HepG2 (cell line): ENCODE results near the gene LDLRAD4. TPM values are rescaled to one million over a fixed set of nuclear protein-coding genes. Genes with fewer than 3 reads are reported as not detected.

ENCODE experiments used
- ATAC-seq: fragments of 200-7000 bp; cut with Tn5 transposase; 3 replicates; pipeline ENCODE4 v1.9.1; 2020; ENCODE audit warnings: mild to moderate bottlenecking, moderate library complexity
- BruUV-seq: library from RNA; stranded (reverse); fragments of 400-500 nt; replicated peaks from 2 replicates; lab custom pipeline; 2021; lab: Mats Ljungman, UMichigan
- CTCF ChIA-PET: fragments of 300-600 bp; formaldehyde crosslinking; extraction: SDS; loops from one replicate; lab custom pipeline; 2021; ENCODE audit warnings: low total read pairs, inconsistent platforms, low intra/inter-chr PET ratio; lab: Yijun Ruan, JAX
- POLR2A ChIA-PET: fragments of 350-600 bp; sonication (Branson Sonifier 250); formaldehyde crosslinking; loops from one replicate; lab custom pipeline; 2020; ENCODE audit warnings: antibody characterized with exemption, inconsistent platforms; lab: Yijun Ruan, JAX
- DNase-seq: peaks from one replicate; pipeline ENCODE4 v3.0.0-alpha.2; 2015; ENCODE audit warnings: low spot score
- FAIRE-seq: peaks from 3 replicates; lab custom pipeline; 2011; peaks lifted over from hg19 to GRCh38; lab: Jason Lieb, UNC
- H2AFZ ChIP-seq: one replicate; pipeline ENCODE4 v1.6.1; 2011; ENCODE audit warnings: low read length, inconsistent platforms
- H3K27ac ChIP-seq: fragments of 300-600 bp; 3 replicates; pipeline ENCODE4 v1.8.0; 2011; ENCODE audit warnings: mixed run types, mild to moderate bottlenecking, mixed read lengths, low read length, inconsistent platforms; ENCODE audit not compliant: insufficient read depth; ENCODE audit errors: extremely low read length
- H3K27me3 ChIP-seq, 2 experiments: fragments of 200-600 bp in 1 of 2; 2 replicates in 1 of 2; 3 replicates in 1 of 2; pipeline versions ENCODE4 v1.6.0 to v1.8.0; 2011; ENCODE audit warnings: low read length in 2 of 2, mild to moderate bottlenecking in 2 of 2, moderate library complexity in 2 of 2, inconsistent platforms in 1 of 2; ENCODE audit not compliant: insufficient read depth in 2 of 2, control insufficient read depth in 1 of 2
- H3K36me3 ChIP-seq, 2 experiments: fragments of 200-600 bp in 1 of 2; replicated peaks in 1 of 2; 2 replicates in 1 of 2; 3 replicates in 1 of 2; pipeline versions ENCODE4 v1.5.1 to v1.8.0; 2011; ENCODE audit warnings: low read length in 2 of 2, inconsistent platforms in 1 of 2; ENCODE audit not compliant: insufficient read depth in 2 of 2, control insufficient read depth in 1 of 2
- H3K4me1 ChIP-seq: 2 replicates; pipeline ENCODE4 v1.5.1; 2012; ENCODE audit warnings: low read length, inconsistent platforms; ENCODE audit not compliant: insufficient read depth
- H3K4me2 ChIP-seq: 2 replicates; pipeline ENCODE4 v1.6.0; 2011; ENCODE audit warnings: low read depth, low read length, inconsistent platforms
- H3K4me3 ChIP-seq, 3 experiments: fragments of 200-600 bp in 1 of 3; sonication (generic), shearing (Covaris generic) in 1 of 3; replicated peaks in 1 of 3; 2 replicates each; pipeline ENCODE4 v1.5.1; 2011 to 2016; ENCODE audit warnings: low read length in 3 of 3, inconsistent platforms in 2 of 3, low read depth in 2 of 3, mild to moderate bottlenecking in 2 of 3, control low read depth in 1 of 3, mixed read lengths in 1 of 3; ENCODE audit not compliant: insufficient read depth in 1 of 3
- H3K79me2 ChIP-seq: one replicate; pipeline ENCODE4 v1.6.1; 2011; ENCODE audit warnings: low read length, inconsistent platforms; ENCODE audit not compliant: insufficient read depth
- H3K9ac ChIP-seq: 2 replicates; pipeline ENCODE4 v1.6.0; 2011; ENCODE audit warnings: mild to moderate bottlenecking, low read depth, low read length, inconsistent platforms; ENCODE audit not compliant: insufficient read depth
- H3K9me3 ChIP-seq: 2 replicates; pipeline ENCODE4 v1.5.1; 2012; ENCODE audit warnings: mild to moderate bottlenecking, low read length
- H4K20me1 ChIP-seq: 2 replicates; pipeline ENCODE4 v1.6.0; 2011; ENCODE audit warnings: inconsistent platforms, mild to moderate bottlenecking, low read length, moderate library complexity; ENCODE audit not compliant: insufficient read depth
- CHCHD3 ChIP-seq: sonication (generic); formaldehyde crosslinking; IDR thresholded peaks from 2 replicates; pipeline ENCODE4 v1.8.0; 2022; ENCODE audit warnings: mild to moderate bottlenecking, missing genetic modification reagents, moderate library complexity
- HDAC1 ChIP-seq: sonication (generic); formaldehyde crosslinking; IDR thresholded peaks from 2 replicates; pipeline ENCODE4 v1.5.1; 2020; ENCODE audit warnings: mild to moderate bottlenecking, missing genetic modification reagents
- HNF4G ChIP-seq, 2 experiments: sonication (generic) in 1 of 2; formaldehyde crosslinking in 1 of 2; IDR thresholded peaks; 2 replicates each; pipeline versions ENCODE4 v1.4.0 to v1.6.1; 2011 to 2020; ENCODE audit warnings: borderline replicate concordance in 2 of 2, low read depth in 2 of 2, mild to moderate bottlenecking in 2 of 2, low read length in 1 of 2, missing genetic modification reagents in 1 of 2, moderate library complexity in 1 of 2
- KDM3A ChIP-seq: IDR thresholded peaks from 2 replicates; pipeline ENCODE4 v1.6.1; 2018; ENCODE audit warnings: low read depth, missing compliant biosample characterization
- MEIS2 ChIP-seq: sonication (generic); formaldehyde crosslinking; IDR thresholded peaks from 2 replicates; pipeline ENCODE4 v1.9.0; 2021; ENCODE audit warnings: mild to moderate bottlenecking, missing genetic modification reagents
- NR2F1 ChIP-seq, 2 experiments: fragments of 450-650 bp in 1 of 2; formaldehyde crosslinking in 1 of 2; IDR thresholded peaks; 2 replicates each; pipeline versions ENCODE4 v1.5.0 to v1.6.1; 2016 to 2020; ENCODE audit warnings: mild to moderate bottlenecking in 1 of 2, missing compliant biosample characterization in 1 of 2, missing genetic modification reagents in 1 of 2, moderate library complexity in 1 of 2
- PLRG1 ChIP-seq: fragments of 450-650 bp; conservative IDR thresholded peaks from 2 replicates; pipeline ENCODE4 v1.6.1; 2016
- TCF7L2 ChIP-seq: IDR thresholded peaks from 2 replicates; pipeline ENCODE4 v1.6.1; 2011; ENCODE audit warnings: mild to moderate bottlenecking, low read depth, low read length, moderate library complexity
- ZFP36L1 ChIP-seq: sonication (generic); formaldehyde crosslinking; IDR thresholded peaks from 2 replicates; pipeline ENCODE4 v1.8.0; 2022; ENCODE audit warnings: mild to moderate bottlenecking, missing genetic modification reagents, moderate library complexity
- ZNF562 ChIP-seq: sonication (generic); formaldehyde crosslinking; IDR thresholded peaks from 2 replicates; pipeline ENCODE4 v1.8.0; 2022; ENCODE audit warnings: missing genetic modification reagents, borderline replicate concordance
- ZNF607 ChIP-seq: sonication (generic); formaldehyde crosslinking; IDR thresholded peaks from 2 replicates; pipeline ENCODE4 v1.5.1; 2020; ENCODE audit warnings: missing genetic modification reagents, mild to moderate bottlenecking, borderline replicate concordance
- ZNF7 ChIP-seq: IDR thresholded peaks from 2 replicates; pipeline ENCODE4 v1.6.1; 2016; ENCODE audit warnings: missing biosample characterization, missing genetic modification reagents
- ZSCAN31 ChIP-seq: sonication (generic); formaldehyde crosslinking; IDR thresholded peaks from 2 replicates; pipeline ENCODE4 v1.5.0; 2020; ENCODE audit warnings: low read depth, mild to moderate bottlenecking, missing genetic modification reagents
- WGBS: methylation state at CpG from one replicate; pipeline ENCODE4 v1.1.6; 2017; ENCODE audit warnings: low lambda C conversion rate; 5-methylcytosine and 5-hydroxymethylcytosine counted together
- in situ Hi-C: cut with HindIII; loops from 2 replicates; pipeline ENCODE4 v1.10.0; 2017; ENCODE audit warnings: low pct_unique_long_range_greater_than_20kb; ENCODE audit not compliant: extremely low pct_ligation_motif_present
- intact Hi-C: fragments of 100-400 bp; cut with micrococcal nuclease; formaldehyde crosslinking; loops from one replicate; pipeline ENCODE4 v1.10.0; 2022; ENCODE audit not compliant: unreplicated experiment
- polyA plus RNA-seq, 8 experiments: library from polyadenylated mRNA; depleted of rRNA in 3 of 8; stranded (reverse) in 7 of 8; unstranded in 1 of 8; fragments of >200 nt; fragmentation: Illumina TruSeq in 4 of 8; extraction: Trizol in 4 of 8; gene quantifications; 2 replicates each; pipeline versions ENCODE4 v1.2.1 to v1.2.3, GENCODE V29; 2011 to 2016; ENCODE audit warnings: low read depth in 4 of 8, missing spikeins in 1 of 8, mixed read lengths in 1 of 8; ENCODE audit not compliant: insufficient read depth in 1 of 8
- total RNA-seq, 5 experiments: library from RNA; depleted of rRNA; stranded (reverse); fragments of >200 nt; fragmentation: Illumina TruSeq; extraction: Trizol; gene quantifications; 2 replicates each; pipeline ENCODE4 v1.2.3, GENCODE V29; 2016; ENCODE audit warnings: low read depth in 1 of 5
- TF ChIP-seq, protein P1 (sequence below): sonication (generic); IDR thresholded peaks from 2 replicates; pipeline ENCODE4 v1.6.1; 2016; ENCODE audit warnings: low read depth, borderline replicate concordance
- TF ChIP-seq, protein P2 (sequence below): sonication (generic); formaldehyde crosslinking; IDR thresholded peaks from 2 replicates; pipeline ENCODE4 v1.9.0; 2021; ENCODE audit warnings: missing genetic modification reagents, mild to moderate bottlenecking, borderline replicate concordance
- TF ChIP-seq, protein P3 (sequence below): IDR thresholded peaks from 2 replicates; pipeline ENCODE4 v1.6.1; 2018; ENCODE audit warnings: missing genetic modification reagents

LDLRAD4 gene
- total and polyA plus RNA-seq, 2 of the 13 experiments (the other 11 are each of a cell fraction or from before 2014, with no cell fraction given) = 13.6 to 20.9 TPM

- no peak overlapping the region for H3K9ac ChIP-seq
- intact Hi-C loops = no loop called here
- H3K9me3 ChIP-seq = no peaks in the 10 kb centered on the region
- H3K79me2 ChIP-seq = no peaks in the 10 kb centered on the region
- H3K27ac ChIP-seq = no peak overlapping the region
- in situ Hi-C loops = no loop called here
- BruUV-seq = no TSS peak
- TF ChIP-seq, protein P1, sequence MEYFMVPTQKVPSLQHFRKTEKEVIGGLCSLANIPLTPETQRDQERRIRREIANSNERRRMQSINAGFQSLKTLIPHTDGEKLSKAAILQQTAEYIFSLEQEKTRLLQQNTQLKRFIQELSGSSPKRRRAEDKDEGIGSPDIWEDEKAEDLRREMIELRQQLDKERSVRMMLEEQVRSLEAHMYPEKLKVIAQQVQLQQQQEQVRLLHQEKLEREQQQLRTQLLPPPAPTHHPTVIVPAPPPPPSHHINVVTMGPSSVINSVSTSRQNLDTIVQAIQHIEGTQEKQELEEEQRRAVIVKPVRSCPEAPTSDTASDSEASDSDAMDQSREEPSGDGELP = no peak
- TF ChIP-seq ZNF562 (CRISPR knock-in tag) (no peak), NR2F1 (CRISPR knock-in tag; IDR thresholded peaks at IDR 0.05) (no peak), HDAC1 (CRISPR knock-in tag) (no peak), MEIS2 (CRISPR knock-in tag) (no peak), ZNF607 (CRISPR knock-in tag) (no peak), HNF4G (IDR thresholded peaks at IDR 0.05; ENCODE audit: borderline replicate concordance, low read depth, low read length) (no peak), HNF4G (CRISPR knock-in tag; IDR thresholded peaks at IDR 0.05; ENCODE audit: borderline replicate concordance, low read depth) (no peak), CHCHD3 (no peak), PLRG1 (no peak), TCF7L2 (no peak), ZSCAN31 (no peak), ZNF7 (CRISPR knock-in tag) (no peak), ZFP36L1 (CRISPR knock-in tag) (no peak), KDM3A (CRISPR knock-in tag) (no peak)
- TF ChIP-seq, protein P2, sequence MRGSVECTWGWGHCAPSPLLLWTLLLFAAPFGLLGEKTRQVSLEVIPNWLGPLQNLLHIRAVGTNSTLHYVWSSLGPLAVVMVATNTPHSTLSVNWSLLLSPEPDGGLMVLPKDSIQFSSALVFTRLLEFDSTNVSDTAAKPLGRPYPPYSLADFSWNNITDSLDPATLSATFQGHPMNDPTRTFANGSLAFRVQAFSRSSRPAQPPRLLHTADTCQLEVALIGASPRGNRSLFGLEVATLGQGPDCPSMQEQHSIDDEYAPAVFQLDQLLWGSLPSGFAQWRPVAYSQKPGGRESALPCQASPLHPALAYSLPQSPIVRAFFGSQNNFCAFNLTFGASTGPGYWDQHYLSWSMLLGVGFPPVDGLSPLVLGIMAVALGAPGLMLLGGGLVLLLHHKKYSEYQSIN (CRISPR knock-in tag) = no peak
- TF ChIP-seq, protein P3, sequence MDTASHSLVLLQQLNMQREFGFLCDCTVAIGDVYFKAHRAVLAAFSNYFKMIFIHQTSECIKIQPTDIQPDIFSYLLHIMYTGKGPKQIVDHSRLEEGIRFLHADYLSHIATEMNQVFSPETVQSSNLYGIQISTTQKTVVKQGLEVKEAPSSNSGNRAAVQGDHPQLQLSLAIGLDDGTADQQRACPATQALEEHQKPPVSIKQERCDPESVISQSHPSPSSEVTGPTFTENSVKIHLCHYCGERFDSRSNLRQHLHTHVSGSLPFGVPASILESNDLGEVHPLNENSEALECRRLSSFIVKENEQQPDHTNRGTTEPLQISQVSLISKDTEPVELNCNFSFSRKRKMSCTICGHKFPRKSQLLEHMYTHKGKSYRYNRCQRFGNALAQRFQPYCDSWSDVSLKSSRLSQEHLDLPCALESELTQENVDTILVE = no peak
- CTCF ChIA-PET = no interaction called here
- H4K20me1 ChIP-seq = no peaks in the 10 kb centered on the region
- no peaks in the 10 kb centered on the region for H3K36me3 ChIP-seq
- ATAC-seq = peak; percentile 28; the same call in 1 of the 3 replicates
- H3K4me2 ChIP-seq = no peak overlapping the region
- no peaks in the 10 kb centered on the region for H3K27me3 ChIP-seq
- no peak for FAIRE-seq
- H2AFZ ChIP-seq = no peak overlapping the region
- WGBS = 68% methylated on average over 9 of the region's 9 CpGs
- DNase-seq = no peak
- peaks cover 21% of the 10 kb centered on the region for H3K4me1 ChIP-seq
- H3K4me3 ChIP-seq = no peak overlapping the region
- POLR2A ChIA-PET = no interaction called here
Observed at GRCh38 chr18:13369353-13369752, 150.8 kb downstream of the LDLRAD4 start.
